Measurements from ENCODE around the gene PPIP5K2. TPM values are rescaled to one million over a fixed set of nuclear protein-coding genes. Genes with fewer than 3 reads are reported as not detected.

Gene PPIP5K2
- total RNA-seq, 4 donors from 2014 or later, result 40.1 to 60.8 (median 57.7) TPM

- whole genome bisulfite sequencing, 2 donors, result 59 to 64% methylated on average over 4 of the region's 4 CpGs
- Histone ChIP-seq H3K27ac (no peak overlapping the region), H3K36me3 (no peaks in the 10 kb centered on the region), H3K9me3 (no peaks in the 10 kb centered on the region), H3K4me1 (peaks cover 9 to 12% of the 10 kb centered on the region in 2 donors), H3K27me3 (no peaks in the 10 kb centered on the region), H3K4me3 (replicated peaks in 1 of 3) (no peak overlapping the region)
- TF ChIP-seq POLR2A (IDR thresholded peaks at IDR 0.05) (no peak), CTCF (IDR thresholded peaks at IDR 0.05) (peak in 2 of 6 experiments; percentile 18 to 37)
- intact Hi-C loops (cut with DNase I), result no loop called here
- DNase-seq, result peak in 1 of 2 donors; percentile 12
These were observed 136.1 kb downstream of the PPIP5K2 start for GRCh38 chr5:103256178-103256577.

GRCh38 chr5:103258368-103258956, 138.4 kb downstream of the PPIP5K2 start, which contains the start of gene MACIR:
Gene MACIR, plus strand, starts transcription at chr5:103258763. Its CDS starts 17,157 bp downstream, at chr5:103275920.
- intact Hi-C loops (cut with DNase I), result no loop called here
- DNase-seq, result peak; percentile 99
- WGBS, 2 donors, result 0 to 2% methylated on average over 14 to 32 of the region's 45 CpGs
- no peaks in the 10 kb centered on the region for H3K9me3 ChIP-seq
- H3K27me3 ChIP-seq, result no peaks in the 10 kb centered on the region
- H3K4me3 ChIP-seq (replicated peaks in 1 of 3), result peak within 1 kb of the TSS; percentile 86 to 96 (median 89)
- no peaks in the 10 kb centered on the region for H3K36me3 ChIP-seq
- peaks cover 21 to 32% of the 10 kb centered on the region in 2 donors for H3K4me1 ChIP-seq
- TF ChIP-seq CTCF (IDR thresholded peaks at IDR 0.05) (peak in 1 of 6 experiments; percentile 5), POLR2A (IDR thresholded peaks at IDR 0.05) (peak; percentile 69 to 95)
- H3K27ac ChIP-seq, result peak within 1 kb of the TSS; percentile 72 to 91 (median 75)

GRCh38 chr5:103258957-103259704, 139.0 kb downstream of the PPIP5K2 start:
- TF ChIP-seq CTCF (IDR thresholded peaks at IDR 0.05) (no peak), POLR2A (IDR thresholded peaks at IDR 0.05) (no peak)
- Histone ChIP-seq H3K36me3 (no peaks in the 10 kb centered on the region), H3K4me1 (peaks cover 21 to 32% of the 10 kb centered on the region in 2 donors), H3K4me3 (replicated peaks in 1 of 3) (peak overlapping the region; percentile 86 to 96 (median 89)), H3K27ac (peak overlapping the region; percentile 72 to 91 (median 75)), H3K27me3 (no peaks in the 10 kb centered on the region), H3K9me3 (no peaks in the 10 kb centered on the region)
- DNase-seq, result peak; percentile 69 to 74
- 0% methylated on average over 9 to 14 of the region's 91 CpGs for WGBS, 2 donors
- intact Hi-C loops (cut with DNase I), result no loop called here

GRCh38 chr5:103259705-103260355, 139.7 kb downstream of the PPIP5K2 start:
- H3K27ac ChIP-seq, result peak overlapping the region; percentile 72 to 91 (median 75)
- 3% methylated on average over 8 to 15 of the region's 20 CpGs for WGBS, 2 donors
- intact Hi-C loops (cut with DNase I), result no loop called here

More at GRCh38 chr5:103259705-103260355, 139.7 kb downstream of the PPIP5K2 start:
- peak overlapping the region; percentile 86 to 96 (median 89) for H3K4me3 ChIP-seq (replicated peaks in 1 of 3)
- TF ChIP-seq POLR2A (IDR thresholded peaks at IDR 0.05), result no peak
- TF ChIP-seq CTCF (IDR thresholded peaks at IDR 0.05), result no peak
- no peaks in the 10 kb centered on the region for H3K9me3 ChIP-seq
- peaks cover 21 to 32% of the 10 kb centered on the region in 2 donors for H3K4me1 ChIP-seq
- no peaks in the 10 kb centered on the region for H3K27me3 ChIP-seq
- H3K36me3 ChIP-seq, result no peaks in the 10 kb centered on the region
- DNase-seq, result no peak

Measured in thyroid gland (tissue), 4 donors.